OCI-LY7 (cell line): Measurements from ENCODE around the gene DENND4B. TPM values are rescaled to one million over a fixed set of nuclear protein-coding genes. Genes with fewer than 3 reads are reported as not detected.

Experiments used
- BruUV-seq: library from RNA; stranded (reverse); fragments of 400-500 nt; replicated peaks from 2 replicates; lab custom pipeline; 2021; lab: Mats Ljungman, UMichigan
- CTCF ChIA-PET: fragments of 300-600 bp; sonication (Branson Sonifier 250); formaldehyde crosslinking; loops from one replicate; lab custom pipeline; 2022; ENCODE audit warnings: antibody characterized with exemption; ENCODE audit not compliant: unreplicated experiment; lab: Charles Lee
- POLR2A ChIA-PET: fragments of 300-600 bp; sonication (Branson Sonifier 250); formaldehyde crosslinking; loops from one replicate; lab custom pipeline; 2022; ENCODE audit warnings: antibody characterized with exemption; lab: Charles Lee
- DNase-seq: peaks from one replicate; pipeline ENCODE4 v3.0.0-alpha.2; 2015; ENCODE audit warnings: low spot score
- H2AFZ ChIP-seq: fragments of 200-600 bp; sonication (generic), shearing (Covaris generic); 2 replicates; pipeline ENCODE4 v1.6.1; 2014; ENCODE audit warnings: mild to moderate bottlenecking, antibody characterized with exemption, low read length, moderate library complexity
- H3K27ac ChIP-seq: fragments of 200-600 bp; sonication (generic); 2 replicates; pipeline ENCODE4 v1.5.1; 2014; ENCODE audit warnings: mixed run types, low read depth, mild to moderate bottlenecking, moderate library complexity, low read length, inconsistent platforms; ENCODE audit not compliant: poor library complexity, severe bottlenecking
- H3K36me3 ChIP-seq: fragments of 200-600 bp; sonication (generic); 2 replicates; pipeline ENCODE4 v1.6.1; 2014; ENCODE audit warnings: mild to moderate bottlenecking, antibody characterized with exemption, low read length, moderate library complexity, mixed read lengths; ENCODE audit not compliant: insufficient read depth
- H3K4me1 ChIP-seq: fragments of 200-600 bp; sonication (generic); 2 replicates; pipeline ENCODE4 v1.5.1; 2014; ENCODE audit warnings: mild to moderate bottlenecking, low read length; ENCODE audit not compliant: insufficient read depth, poor library complexity, severe bottlenecking
- H3K4me2 ChIP-seq: fragments of 200-600 bp; sonication (generic); 2 replicates; pipeline ENCODE4 v1.6.1; 2014; ENCODE audit warnings: mild to moderate bottlenecking, low read length
- H3K4me3 ChIP-seq: fragments of 200-600 bp; sonication (generic); 2 replicates; pipeline ENCODE4 v1.5.1; 2014; ENCODE audit warnings: mild to moderate bottlenecking, low read depth, low read length; ENCODE audit not compliant: poor library complexity, severe bottlenecking
- H3K79me2 ChIP-seq: fragments of 200-600 bp; sonication (generic); 2 replicates; pipeline ENCODE4 v1.6.1; 2016; ENCODE audit warnings: low read depth, mild to moderate bottlenecking, low read length, moderate library complexity, mixed read lengths; ENCODE audit not compliant: insufficient read depth
- H3K9me2 ChIP-seq: fragments of 200-600 bp; sonication (generic); 2 replicates; pipeline ENCODE4 v1.6.1; 2016; ENCODE audit warnings: mild to moderate bottlenecking, low read length, mixed read lengths; ENCODE audit not compliant: insufficient read depth
- H3K9me3 ChIP-seq: fragments of 200-600 bp; sonication (generic); 2 replicates; pipeline ENCODE4 v1.6.1; 2014; ENCODE audit warnings: mild to moderate bottlenecking, mixed run types, low read length, mixed read lengths
- H4K20me1 ChIP-seq: fragments of 200-600 bp; sonication (generic); 2 replicates; pipeline ENCODE4 v1.6.1; 2014; ENCODE audit warnings: mild to moderate bottlenecking, antibody characterized with exemption, low read length, moderate library complexity, mixed read lengths; ENCODE audit not compliant: insufficient read depth
- EZH2phosphoT487 ChIP-seq: fragments of 200-600 bp; sonication (generic); IDR thresholded peaks from 2 replicates; pipeline ENCODE4 v1.6.1; 2018; ENCODE audit warnings: low read depth, borderline replicate concordance, mild to moderate bottlenecking, mixed run types, antibody characterized with exemption, low read length, moderate library complexity, mixed read lengths
- intact Hi-C: fragments of 100-400 bp; cut with micrococcal nuclease; formaldehyde crosslinking; loops from one replicate; pipeline ENCODE4 v1.10.0; 2022; ENCODE audit not compliant: unreplicated experiment
- total RNA-seq, 2 experiments: library from RNA; depleted of rRNA in 1 of 2; stranded (reverse); fragments of >200 nt in 1 of 2; shearing (Covaris generic) in 1 of 2; gene quantifications; 2 replicates each; pipeline ENCODE4 v1.2.3, GENCODE V29; 2014 to 2022
- TF ChIP-seq, protein P1 (sequence below): fragments of 200-600 bp; sonication (generic); conservative IDR thresholded peaks from 2 replicates; pipeline ENCODE4 v1.5.1; 2014; ENCODE audit warnings: mild to moderate bottlenecking, antibody characterized with exemption, low read length, moderate library complexity, mixed read lengths

DENND4B gene
- total RNA-seq, 2 experiments from 2014 or later = 50.5 to 164 TPM

GRCh38 chr1:153970346-153970745, 23.8 kb upstream of the DENND4B start:
- peaks cover 30% of the 10 kb centered on the region for H3K4me1 ChIP-seq
- no peaks in the 10 kb centered on the region for H4K20me1 ChIP-seq
- ChIA-PET CTCF (no interaction called here), POLR2A (interaction anchor here (0.7 kb wide), 1 partner anchor 14 kb away, joined by 3 read pairs; no protein-coding TSS in a partner anchor)
- no peak overlapping the region for H3K27ac ChIP-seq
- DNase-seq = no peak
- no peak overlapping the region for H3K4me3 ChIP-seq
- H3K9me2 ChIP-seq = no peaks in the 10 kb centered on the region
- no peak overlapping the region for H3K4me2 ChIP-seq
- no TSS peak for BruUV-seq
- no peak for TF ChIP-seq EZH2phosphoT487
- TF ChIP-seq, protein P1, sequence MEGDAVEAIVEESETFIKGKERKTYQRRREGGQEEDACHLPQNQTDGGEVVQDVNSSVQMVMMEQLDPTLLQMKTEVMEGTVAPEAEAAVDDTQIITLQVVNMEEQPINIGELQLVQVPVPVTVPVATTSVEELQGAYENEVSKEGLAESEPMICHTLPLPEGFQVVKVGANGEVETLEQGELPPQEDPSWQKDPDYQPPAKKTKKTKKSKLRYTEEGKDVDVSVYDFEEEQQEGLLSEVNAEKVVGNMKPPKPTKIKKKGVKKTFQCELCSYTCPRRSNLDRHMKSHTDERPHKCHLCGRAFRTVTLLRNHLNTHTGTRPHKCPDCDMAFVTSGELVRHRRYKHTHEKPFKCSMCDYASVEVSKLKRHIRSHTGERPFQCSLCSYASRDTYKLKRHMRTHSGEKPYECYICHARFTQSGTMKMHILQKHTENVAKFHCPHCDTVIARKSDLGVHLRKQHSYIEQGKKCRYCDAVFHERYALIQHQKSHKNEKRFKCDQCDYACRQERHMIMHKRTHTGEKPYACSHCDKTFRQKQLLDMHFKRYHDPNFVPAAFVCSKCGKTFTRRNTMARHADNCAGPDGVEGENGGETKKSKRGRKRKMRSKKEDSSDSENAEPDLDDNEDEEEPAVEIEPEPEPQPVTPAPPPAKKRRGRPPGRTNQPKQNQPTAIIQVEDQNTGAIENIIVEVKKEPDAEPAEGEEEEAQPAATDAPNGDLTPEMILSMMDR = no peak
- no peaks in the 10 kb centered on the region for H3K9me3 ChIP-seq
- no peak overlapping the region for H2AFZ ChIP-seq
- intact Hi-C loops = no loop called here
- H3K79me2 ChIP-seq = peaks cover 25% of the 10 kb centered on the region; the same call in 1 of the 2 replicates
- H3K36me3 ChIP-seq = peaks cover 37% of the 10 kb centered on the region

DNA sequence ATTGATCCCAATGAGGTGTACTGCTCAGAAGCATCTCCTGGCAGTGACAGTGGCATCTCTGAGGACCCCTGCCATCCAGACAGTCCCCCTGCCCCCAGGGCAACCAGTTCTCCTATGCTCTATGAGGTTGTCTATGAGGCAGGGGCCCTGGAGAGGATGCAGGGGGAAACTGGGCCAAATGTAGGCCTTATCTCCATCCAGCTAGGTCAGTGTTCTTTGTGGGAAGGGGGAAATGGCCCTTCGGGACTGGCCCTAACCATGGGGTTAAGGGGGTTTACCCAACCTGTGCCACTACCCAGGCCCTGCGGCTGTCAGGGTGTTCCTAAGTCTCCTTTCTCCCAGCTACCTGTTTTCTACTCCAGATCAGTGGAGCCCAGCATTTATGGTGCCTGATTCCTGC, 22.5 kb upstream of the DENND4B start:
- H3K9me3 ChIP-seq = no peaks in the 10 kb centered on the region
- peak overlapping the region; percentile 89 for H3K27ac ChIP-seq
- no TSS peak for BruUV-seq
- H4K20me1 ChIP-seq = no peaks in the 10 kb centered on the region
- no peaks in the 10 kb centered on the region for H3K9me2 ChIP-seq
- no peak for TF ChIP-seq EZH2phosphoT487
- TF ChIP-seq, protein P1 = no peak
- peak overlapping the region; percentile 78 for H3K4me3 ChIP-seq
- DNase-seq = no peak
- peak overlapping the region; percentile 100 for H3K4me2 ChIP-seq
- H2AFZ ChIP-seq = 0 out of 2 replicates have a peak overlapping the region, but pooled peaks have one; percentile 77
- H3K4me1 ChIP-seq = peaks cover 38% of the 10 kb centered on the region
- peaks cover 34% of the 10 kb centered on the region; the same call in 1 of the 2 replicates for H3K79me2 ChIP-seq
- ChIA-PET POLR2A (interaction anchor here (0.9 to 4.7 kb wide), 3 partner anchors 8 to 189 kb away, joined by 4 to 54 read pairs (median 19); partner anchors contain the start of genes DENND4B and JTB), CTCF (no interaction called here)
- intact Hi-C loops = no loop called here
- H3K36me3 ChIP-seq = peaks cover 25% of the 10 kb centered on the region

DNA sequence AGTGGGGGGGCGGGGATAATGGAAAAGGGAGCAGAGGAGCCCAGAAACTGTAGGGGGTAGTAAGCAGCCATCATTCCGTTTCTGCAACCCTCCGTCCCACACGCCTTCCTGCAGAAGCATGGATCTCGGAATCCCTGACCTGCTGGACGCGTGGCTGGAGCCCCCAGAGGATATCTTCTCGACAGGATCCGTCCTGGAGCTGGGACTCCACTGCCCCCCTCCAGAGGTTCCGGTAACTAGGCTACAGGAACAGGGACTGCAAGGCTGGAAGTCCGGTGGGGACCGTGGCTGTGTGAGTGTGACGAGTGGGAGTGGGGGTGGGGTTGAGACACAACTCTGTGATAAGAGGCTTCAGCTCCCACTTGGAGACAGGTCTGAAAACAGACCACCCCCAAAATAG, 21.9 kb upstream of the DENND4B start:
- Histone ChIP-seq H3K4me1 (peaks cover 40% of the 10 kb centered on the region), H3K4me2 (peak overlapping the region; percentile 100), H3K79me2 (peaks cover 35% of the 10 kb centered on the region; the same call in 1 of the 2 replicates), H2AFZ (peak overlapping the region; percentile 77; the same call in 1 of the 2 replicates), H3K4me3 (peak overlapping the region; percentile 78), H3K36me3 (peaks cover 19% of the 10 kb centered on the region), H3K9me3 (no peaks in the 10 kb centered on the region), H3K9me2 (no peaks in the 10 kb centered on the region), H3K27ac (peak overlapping the region; percentile 89), H4K20me1 (no peaks in the 10 kb centered on the region)
- no peak for TF ChIP-seq EZH2phosphoT487
- TF ChIP-seq, protein P1 = no peak
- ChIA-PET POLR2A (interaction anchor here (0.9 to 4.7 kb wide), 3 partner anchors 8 to 189 kb away, joined by 4 to 54 read pairs (median 19); partner anchors contain the start of genes DENND4B and JTB), CTCF (no interaction called here)
- intact Hi-C loops = no loop called here
- BruUV-seq = no TSS peak
- DNase-seq = no peak
